Measurements from ENCODE around the gene BICC1. TPM values are rescaled to one million over a fixed set of nuclear protein-coding genes. Genes with fewer than 3 reads are reported as not detected.

BICC1 gene
- total and polyA plus RNA-seq, 2 of the 8 experiments (the other 6 are each of a cell fraction or from before 2014, with no cell fraction given) = 0.20 to 0.73 TPM

DNA sequence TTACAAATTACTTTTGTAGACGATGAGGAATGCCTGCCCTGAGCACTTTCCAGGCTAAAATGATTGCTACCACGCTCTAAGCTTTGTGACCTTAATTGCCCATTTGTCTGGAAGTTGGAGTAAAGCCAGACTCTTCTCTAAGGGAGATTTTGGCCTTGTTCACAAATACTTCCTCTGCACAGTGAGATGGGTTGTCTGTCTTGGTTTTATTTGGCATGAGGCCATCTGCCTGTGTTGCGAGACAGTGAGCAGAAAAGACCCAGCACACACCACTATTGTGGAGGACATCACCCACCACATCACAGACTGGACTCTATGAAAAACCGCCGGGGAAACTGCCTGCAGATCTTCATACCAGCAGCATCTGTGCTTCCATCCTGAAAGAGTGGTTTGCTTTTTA, 138.4 kb downstream of the BICC1 start (continued):
- no peak for TF ChIP-seq PHF8 (conservative IDR thresholded peaks at IDR 0.05; ENCODE audit: low read depth, low read length)
